Activated CD8-positive, alpha-beta memory T cell treated with anti-CD3 and anti-CD28 coated beads, Interleukin-2, amount 10 ng/mL, durations not matched to agents 7 days and 5 days (primary cell): Measurements from ENCODE around the gene KRTAP12-1. TPM values are rescaled to one million over a fixed set of nuclear protein-coding genes. Genes with fewer than 3 reads are reported as not detected.
"Not testable (repeated sequence)": the region's sequence is repeated elsewhere in the genome, so short reads cannot be mapped to it uniquely, and the experiment has no call there.

Experiments used
- ATAC-seq: fragments of 150-1000 bp; cut with Tn5 transposase; one replicate; pipeline ENCODE4 v1.10.0; 2021; ENCODE audit warnings: moderate library complexity
- CTCF ChIA-PET: fragments of 350-600 bp; sonication (Branson Sonifier 250); formaldehyde crosslinking; loops from one replicate; lab custom pipeline; 2021; ENCODE audit warnings: antibody characterized with exemption; lab: Charles Lee
- DNase-seq: peaks from one replicate; pipeline ENCODE4 v3.0.0-alpha.2; 2020
- H3K27ac Mint-ChIP-seq: one replicate; pipeline ENCODE4 v1.8.0; 2021; ENCODE audit warnings: mild to moderate bottlenecking, mixed read lengths
- H3K27me3 Mint-ChIP-seq: one replicate; pipeline ENCODE4 v1.8.0; 2021; ENCODE audit warnings: mixed read lengths
- H3K36me3 Mint-ChIP-seq: one replicate; pipeline ENCODE4 v1.8.0; 2021; ENCODE audit warnings: mild to moderate bottlenecking, mixed read lengths
- H3K4me1 Mint-ChIP-seq: one replicate; pipeline ENCODE4 v1.8.0; 2021; ENCODE audit warnings: mixed read lengths
- H3K4me3 Mint-ChIP-seq: one replicate; pipeline ENCODE4 v1.8.0; 2021; ENCODE audit warnings: mild to moderate bottlenecking, moderate library complexity, mixed read lengths
- H3K9me3 Mint-ChIP-seq: one replicate; pipeline ENCODE4 v1.8.0; 2022; ENCODE audit warnings: low read depth, mixed read lengths
- total RNA-seq, 2 experiments: library from RNA; stranded (reverse); gene quantifications; one replicate each; pipeline ENCODE4 v1.2.3, GENCODE V29; 2021

Gene KRTAP12-1
- total RNA-seq, 2 experiments from 2014 or later = not detected

DNA sequence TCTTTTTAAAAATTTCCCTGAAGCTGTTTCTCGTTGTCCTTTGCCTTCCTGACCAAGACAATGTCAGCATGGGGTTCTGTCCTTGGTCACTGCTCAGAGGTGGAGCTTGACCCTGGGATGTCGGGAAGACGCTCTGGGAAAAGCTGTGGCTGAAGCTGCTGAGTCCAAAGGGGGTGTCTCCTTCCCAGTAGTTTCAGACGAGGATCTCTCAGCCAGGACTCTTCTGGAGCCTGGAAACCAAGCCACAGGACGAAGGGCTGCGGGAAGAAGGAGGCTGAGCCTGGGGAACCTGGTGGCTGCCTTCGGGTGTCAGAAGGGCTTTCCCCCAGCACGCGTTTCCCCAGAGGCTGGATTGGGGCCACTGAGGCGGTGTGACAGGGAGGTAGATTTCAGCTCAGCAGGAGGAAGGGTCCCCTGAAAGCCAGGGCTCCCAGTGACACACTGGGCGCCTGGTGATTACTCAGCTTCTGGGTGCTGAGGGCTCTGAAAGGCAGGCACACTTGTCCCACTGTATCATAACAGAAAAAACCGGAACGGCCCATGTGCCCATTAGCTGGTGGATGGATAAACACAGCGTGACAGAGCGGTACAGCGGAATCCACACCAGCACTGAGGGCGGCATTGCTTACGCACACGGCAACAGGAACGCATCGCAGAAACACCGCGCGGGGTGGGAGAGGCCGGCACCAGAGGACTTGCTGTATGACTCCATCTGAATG, 5.0 kb upstream of the KRTAP12-1 start:
- DNase-seq (no peak), ATAC-seq (no peak)
- peaks cover 15% of the 10 kb centered on the region for H3K4me1 Mint-ChIP-seq
- no peak overlapping the region for H3K4me3 Mint-ChIP-seq
- H3K27me3 Mint-ChIP-seq = peaks cover 26% of the 10 kb centered on the region
- no peaks in the 10 kb centered on the region for H3K9me3 Mint-ChIP-seq
- H3K36me3 Mint-ChIP-seq = no peaks in the 10 kb centered on the region
- CTCF ChIA-PET = interaction anchor here (0.5 to 1.8 kb wide), 2 partner anchors 113 to 177 kb away, joined by 4 to 8 read pairs; no protein-coding TSS in a partner anchor
- H3K27ac Mint-ChIP-seq = no peak overlapping the region

DNA sequence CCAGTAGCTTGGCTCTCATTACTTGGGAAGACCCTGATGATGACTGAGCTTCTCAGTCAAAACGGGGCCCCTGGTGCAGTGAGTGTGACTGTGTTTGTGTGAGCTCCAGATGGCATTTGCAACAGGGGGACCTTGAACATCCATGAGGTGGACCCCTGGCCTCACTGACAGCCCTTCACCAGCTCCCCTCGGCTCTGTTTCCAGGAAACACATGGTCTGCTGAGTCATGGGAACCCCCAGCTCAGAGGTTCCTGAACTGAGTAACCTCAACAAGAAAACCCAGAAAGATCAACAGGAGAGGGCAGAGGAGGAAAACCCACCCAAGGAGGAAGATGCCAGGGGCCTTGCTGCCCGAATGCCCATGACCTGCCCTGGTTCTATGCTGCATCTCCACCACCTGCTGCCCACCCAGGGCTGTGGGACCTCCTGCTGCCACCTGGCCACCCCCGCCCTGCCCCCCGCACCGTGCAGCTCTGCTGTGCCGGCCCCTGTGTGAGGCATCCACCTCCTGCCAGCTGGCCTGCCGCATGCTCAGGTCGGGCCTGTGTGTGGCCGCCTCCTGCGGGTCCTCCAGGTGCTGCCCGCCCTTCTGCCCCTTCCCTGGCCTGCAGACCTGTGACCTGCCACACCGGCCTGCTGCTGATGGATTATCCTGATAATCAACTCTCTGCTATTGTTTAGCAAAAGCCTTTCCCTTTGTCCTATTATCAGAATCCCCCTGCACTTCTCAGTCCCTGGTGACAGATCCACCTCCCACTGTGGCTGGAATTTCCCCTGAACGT, 4.2 kb upstream of the KRTAP12-1 start:
- Mint-ChIP-seq H3K9me3 (no peaks in the 10 kb centered on the region), H3K4me1 (peaks cover 15% of the 10 kb centered on the region), H3K4me3 (no peak overlapping the region), H3K27me3 (peaks cover 19% of the 10 kb centered on the region), H3K36me3 (no peaks in the 10 kb centered on the region), H3K27ac (no peak overlapping the region)
- DNase-seq (no peak), ATAC-seq (peak; percentile 27)
- CTCF ChIA-PET = interaction anchor here (0.5 to 1.8 kb wide), 5 partner anchors 9 to 176 kb away, joined by 3 to 8 read pairs (median 3); no protein-coding TSS in a partner anchor

GRCh38 chr21:44685050-44685449, 3.1 kb upstream of the KRTAP12-1 start:
- not testable (repeated sequence) for H3K27ac Mint-ChIP-seq, DNase-seq, ATAC-seq, H3K9me3 Mint-ChIP-seq, H3K4me3 Mint-ChIP-seq, H3K36me3 Mint-ChIP-seq
- CTCF ChIA-PET = interaction anchor here (1.6 to 1.8 kb wide), 2 partner anchors 108 to 175 kb away, joined by 3 to 8 read pairs; no protein-coding TSS in a partner anchor
- peaks cover 10% of the 10 kb centered on the region for H3K27me3 Mint-ChIP-seq
- H3K4me1 Mint-ChIP-seq = peaks cover 15% of the 10 kb centered on the region

DNA sequence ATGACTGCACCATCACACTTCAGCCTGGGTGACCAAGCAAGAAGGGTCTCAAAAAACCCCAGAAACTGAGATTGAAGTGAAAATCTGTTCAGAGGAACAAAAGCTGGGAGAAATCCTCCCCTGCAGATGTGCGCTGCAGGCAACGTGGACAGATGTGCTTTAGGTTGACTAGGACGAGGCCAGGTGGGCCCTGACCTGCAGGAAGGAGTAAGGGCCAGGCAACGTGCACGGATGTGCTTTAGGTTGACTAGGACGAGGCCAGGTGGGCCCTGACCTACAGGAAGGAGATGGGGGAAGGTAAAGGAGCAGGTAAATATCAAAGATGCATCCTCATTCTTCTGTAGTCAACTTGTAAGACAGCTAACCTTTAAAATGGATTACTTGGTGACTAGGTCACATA, 2.5 kb upstream of the KRTAP12-1 start:
- Mint-ChIP-seq H3K36me3 (no peaks in the 10 kb centered on the region), H3K9me3 (no peaks in the 10 kb centered on the region), H3K27me3 (peaks cover 11% of the 10 kb centered on the region), H3K4me3 (no peak overlapping the region), H3K27ac (no peak overlapping the region), H3K4me1 (peaks cover 15% of the 10 kb centered on the region)
- no peak for DNase-seq
- ATAC-seq = no peak
- CTCF ChIA-PET = interaction anchor here (1.5 to 1.6 kb wide), 2 partner anchors 36 to 109 kb away, joined by 3 read pairs; no protein-coding TSS in a partner anchor

DNA sequence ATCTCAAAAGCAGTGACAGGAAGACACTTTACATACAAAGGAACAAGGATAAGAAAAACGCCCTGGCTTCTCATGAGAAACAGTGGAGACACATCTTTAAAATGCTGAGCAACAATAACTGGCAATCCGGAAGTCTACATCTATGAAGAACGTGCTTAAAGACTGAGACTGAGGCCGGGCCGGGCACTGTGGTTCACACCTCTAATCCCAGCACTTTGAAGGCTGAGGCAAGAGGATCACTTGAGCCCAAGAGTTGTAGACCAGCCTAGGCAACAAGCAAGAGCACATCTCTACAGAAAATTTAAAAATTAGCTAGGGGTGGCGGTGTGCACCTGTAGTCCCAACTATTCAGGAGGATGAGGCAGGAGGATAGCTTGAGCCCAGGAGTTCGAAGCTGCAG, 2.1 kb upstream of the KRTAP12-1 start:
- Mint-ChIP-seq H3K36me3 (no peaks in the 10 kb centered on the region), H3K27me3 (peaks cover 11% of the 10 kb centered on the region), H3K27ac (no peak overlapping the region), H3K4me3 (no peak overlapping the region), H3K4me1 (peaks cover 15% of the 10 kb centered on the region), H3K9me3 (no peaks in the 10 kb centered on the region)
- CTCF ChIA-PET = interaction anchor here (1.5 kb wide), 1 partner anchor 36 kb away, joined by 3 read pairs; no protein-coding TSS in a partner anchor
- ATAC-seq (no peak), DNase-seq (no peak)

DNA sequence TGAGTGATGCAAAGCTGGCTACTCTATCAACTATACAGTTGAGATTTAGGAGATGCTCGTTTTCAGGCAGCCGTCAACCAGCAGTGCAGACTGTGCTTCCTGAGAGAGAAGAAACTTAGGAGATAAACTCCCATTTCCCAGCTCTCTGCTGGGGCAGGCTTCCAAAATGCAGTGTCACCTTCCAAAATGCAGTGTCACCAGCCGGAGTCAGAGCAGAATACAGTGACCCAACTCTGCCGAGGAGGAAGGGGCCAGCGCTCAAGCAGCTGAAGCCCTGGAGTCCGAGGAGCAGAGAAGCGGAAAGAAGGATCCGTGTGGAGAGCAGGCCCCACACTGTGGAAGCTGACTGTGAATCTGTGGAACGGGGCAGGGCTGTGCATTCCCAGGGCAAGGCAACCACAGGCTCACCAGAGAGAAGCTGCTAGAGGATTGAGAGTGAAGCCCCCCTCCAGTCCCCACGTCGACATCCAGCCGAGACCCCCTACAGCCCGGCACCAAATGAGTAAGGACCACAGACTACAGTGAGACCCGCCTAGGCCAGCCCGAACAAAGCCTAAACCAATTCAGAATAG, 703 bp upstream of the KRTAP12-1 start:
- Mint-ChIP-seq H3K36me3 (no peaks in the 10 kb centered on the region), H3K4me3 (no peak overlapping the region)

GRCh38 chr21:44681152-44681551, 811 bp downstream of the KRTAP12-1 start:
- DNase-seq (no peak), ATAC-seq (no peak)
- CTCF ChIA-PET = no interaction called here
- Mint-ChIP-seq H3K36me3 (no peaks in the 10 kb centered on the region), H3K9me3 (no peaks in the 10 kb centered on the region), H3K4me3 (no peak overlapping the region), H3K27ac (no peak overlapping the region), H3K4me1 (peaks cover 7% of the 10 kb centered on the region), H3K27me3 (peaks cover 6% of the 10 kb centered on the region)

More for the DNA sequence above, 703 bp upstream of the KRTAP12-1 start:
- H3K9me3 Mint-ChIP-seq = no peaks in the 10 kb centered on the region
- CTCF ChIA-PET = interaction anchor here (1.1 kb wide), 1 partner anchor 86 kb away, joined by 3 read pairs; no protein-coding TSS in a partner anchor
- H3K27me3 Mint-ChIP-seq = peaks cover 11% of the 10 kb centered on the region
- peaks cover 15% of the 10 kb centered on the region for H3K4me1 Mint-ChIP-seq
- no peak for ATAC-seq
- DNase-seq = no peak
- H3K27ac Mint-ChIP-seq = no peak overlapping the region

GRCh38 chr21:44677881-44678280, 4.1 kb downstream of the KRTAP12-1 start:
- ATAC-seq (no peak), DNase-seq (no peak)
- CTCF ChIA-PET = no interaction called here
- Mint-ChIP-seq H3K36me3 (peaks cover 1% of the 10 kb centered on the region), H3K4me1 (no peaks in the 10 kb centered on the region), H3K27ac (no peak overlapping the region), H3K27me3 (peaks cover 3% of the 10 kb centered on the region), H3K9me3 (peaks cover 7% of the 10 kb centered on the region), H3K4me3 (no peak overlapping the region)

DNA sequence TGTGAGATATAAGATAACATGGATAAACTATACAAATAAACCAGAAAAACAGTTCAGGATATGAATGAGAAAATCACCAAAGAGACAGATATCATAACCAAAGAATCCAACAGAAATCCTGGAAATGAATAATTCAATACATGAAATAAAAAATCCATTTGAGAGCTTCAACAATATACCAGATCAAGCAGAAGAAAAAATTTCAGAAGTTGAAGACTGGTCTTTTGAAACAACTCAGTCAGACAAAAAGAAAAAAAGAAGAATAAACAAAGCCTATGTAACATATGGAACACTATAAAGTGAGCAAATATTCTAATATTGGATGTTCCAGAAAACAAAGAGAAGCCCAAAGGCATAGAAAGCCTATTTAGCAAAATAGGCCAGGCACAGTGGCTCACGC, 10.1 kb downstream of the KRTAP12-1 start:
- H3K27me3 Mint-ChIP-seq = peaks cover 13% of the 10 kb centered on the region
- no peaks in the 10 kb centered on the region for H3K4me1 Mint-ChIP-seq
- CTCF ChIA-PET = no interaction called here
- H3K9me3 Mint-ChIP-seq = peaks cover 14% of the 10 kb centered on the region
- no peak for DNase-seq
- no peak for ATAC-seq
- H3K36me3 Mint-ChIP-seq = peaks cover 7% of the 10 kb centered on the region
- no peak overlapping the region for H3K4me3 Mint-ChIP-seq
- no peak overlapping the region for H3K27ac Mint-ChIP-seq

GRCh38 chr21:44670642-44671432, 11.1 kb downstream of the KRTAP12-1 start:
- CTCF ChIA-PET = no interaction called here
- Mint-ChIP-seq H3K4me1 (no peaks in the 10 kb centered on the region), H3K9me3 (peaks cover 14% of the 10 kb centered on the region), H3K27ac (no peak overlapping the region), H3K36me3 (peaks cover 7% of the 10 kb centered on the region), H3K4me3 (no peak overlapping the region), H3K27me3 (peaks cover 13% of the 10 kb centered on the region)
- ATAC-seq (no peak), DNase-seq (no peak)

DNA sequence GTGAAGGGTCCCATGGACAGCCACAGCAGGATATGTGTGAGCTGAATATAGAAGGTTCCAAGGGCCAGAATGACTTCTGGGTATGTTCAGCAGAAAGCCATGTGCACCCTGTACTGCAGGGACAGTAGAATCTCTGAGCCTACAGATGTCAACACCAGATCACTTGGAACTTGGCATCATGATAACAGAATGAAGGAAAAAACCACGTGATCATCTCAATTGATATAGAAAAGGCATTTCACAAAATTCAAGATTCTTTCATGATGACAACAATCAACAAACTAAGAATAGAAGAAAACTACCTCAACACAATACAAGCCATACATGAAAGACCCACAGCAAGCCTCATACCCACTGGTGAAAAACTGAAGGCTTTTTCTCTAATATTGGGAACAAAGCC, 14.4 kb downstream of the KRTAP12-1 start:
- CTCF ChIA-PET = no interaction called here
- Mint-ChIP-seq H3K9me3 (peaks cover 8% of the 10 kb centered on the region), H3K27ac (no peak overlapping the region), H3K4me3 (no peak overlapping the region), H3K27me3 (peaks cover 16% of the 10 kb centered on the region), H3K4me1 (no peaks in the 10 kb centered on the region), H3K36me3 (peaks cover 5% of the 10 kb centered on the region)
- ATAC-seq (no peak), DNase-seq (no peak)

DNA sequence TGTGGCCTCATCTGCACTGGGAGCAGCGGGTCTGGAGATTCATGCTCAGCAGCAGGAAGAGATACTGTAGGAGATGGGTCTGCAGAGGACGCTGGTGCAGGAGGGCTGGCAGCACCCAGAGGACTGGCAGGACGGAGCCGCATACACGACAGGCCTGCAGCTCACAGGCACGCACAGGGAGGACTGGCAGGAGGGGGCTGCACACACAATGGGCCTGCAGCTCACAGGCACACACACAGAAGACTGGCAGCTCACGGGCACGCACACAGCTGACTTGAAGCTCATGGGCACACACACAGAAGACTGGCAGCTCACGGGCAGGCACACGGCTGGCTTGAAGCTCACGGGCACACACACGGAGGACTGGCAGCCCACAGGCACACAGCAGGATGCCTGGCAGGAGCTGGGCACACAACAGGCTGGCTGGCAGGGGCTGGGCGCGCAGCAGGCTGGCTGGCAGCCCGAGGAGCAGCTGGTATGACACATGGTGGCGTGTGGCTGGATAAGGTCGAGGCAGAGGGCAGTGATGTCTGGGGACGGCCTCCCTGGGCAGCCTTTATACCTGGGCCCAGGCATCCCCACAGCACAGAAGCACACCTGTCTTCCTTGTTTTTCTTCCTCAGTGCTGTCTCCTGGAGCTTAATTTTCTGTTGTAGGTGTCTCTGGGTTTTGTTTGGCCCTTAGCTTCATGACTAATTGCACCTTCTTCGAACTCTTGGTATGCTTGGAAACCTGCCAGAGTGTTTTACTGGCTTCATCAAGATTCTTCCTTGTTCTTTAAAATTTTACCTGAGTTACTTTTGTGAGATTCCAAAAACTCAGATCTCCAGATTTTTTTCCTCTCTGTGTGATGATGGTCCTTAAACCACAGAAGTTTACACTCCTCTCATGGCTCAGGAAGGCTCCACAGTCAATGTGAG, 15.3 kb downstream of the KRTAP12-1 start, which contains the start of gene KRTAP12-2:
KRTAP12-2 (minus strand) TSS at position 527 of the 920 bp plus-strand sequence; CDS start at position 486, 41 bp downstream.
- Mint-ChIP-seq H3K9me3 (peaks cover 9% of the 10 kb centered on the region), H3K27me3 (peaks cover 20% of the 10 kb centered on the region), H3K4me1 (no peaks in the 10 kb centered on the region), H3K4me3 (no peak within 1 kb of the TSS), H3K36me3 (peaks cover 11% of the 10 kb centered on the region), H3K27ac (no peak within 1 kb of the TSS)
- ATAC-seq (no peak), DNase-seq (no peak)
- CTCF ChIA-PET = no interaction called here
